ENCODE results near the gene UNC13A.

DNA sequence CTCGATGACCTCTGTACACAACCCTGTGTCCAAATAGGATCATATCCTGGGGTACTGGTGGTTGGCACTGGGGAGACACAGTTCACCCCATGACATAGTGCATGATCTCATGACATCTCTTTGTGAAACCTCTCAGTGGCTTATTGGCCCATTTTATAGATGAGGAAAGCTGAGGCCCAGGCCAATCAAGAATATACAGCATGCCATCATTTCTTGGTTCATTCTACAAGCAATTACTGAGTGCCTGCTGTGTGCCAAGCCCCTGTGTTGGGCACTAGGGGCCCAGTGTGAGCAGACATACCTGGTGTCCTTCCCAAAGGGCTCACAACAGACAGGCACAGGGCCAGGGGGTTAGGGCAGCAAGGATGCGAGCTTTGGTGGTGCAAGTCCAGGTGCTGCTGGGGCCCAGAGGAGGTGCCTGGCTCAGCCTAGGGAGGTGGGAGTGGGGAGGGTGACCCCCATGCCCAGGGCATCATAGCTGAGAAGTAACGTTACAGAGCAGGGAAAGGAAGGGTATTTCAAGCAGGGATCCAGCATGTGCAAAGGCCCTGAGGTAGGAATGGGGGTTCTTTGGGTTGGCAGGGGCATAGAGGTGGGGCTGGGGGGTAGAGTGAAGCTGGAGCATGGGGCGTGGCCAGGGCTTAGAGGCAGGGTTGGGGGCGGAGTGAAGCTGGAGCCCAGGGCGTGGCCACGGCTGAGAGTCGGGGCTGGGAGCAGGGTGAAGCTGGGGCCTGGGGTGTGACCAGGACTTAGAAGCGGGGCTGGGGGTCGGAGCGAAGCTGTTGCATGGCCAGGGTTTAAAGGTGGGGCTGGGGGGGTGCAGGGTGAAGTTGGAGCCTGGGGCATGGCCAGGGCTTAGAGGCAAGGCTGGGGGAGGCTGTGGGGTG is 112.0 kb downstream of the UNC13A start:
- no peak for TF ChIP-seq SP1 (IDR thresholded peaks at IDR 0.05)
- no peak for TF ChIP-seq FOXK2 (IDR thresholded peaks at IDR 0.05)
- TF ChIP-seq NFRKB (IDR thresholded peaks at IDR 0.05): no peak
- no peak for TF ChIP-seq L3MBTL2 (conservative IDR thresholded peaks at IDR 0.05)
- no peak for TF ChIP-seq LEF1 (IDR thresholded peaks at IDR 0.05; ENCODE audit: borderline replicate concordance)
- no peak for TF ChIP-seq ELF4 (IDR thresholded peaks at IDR 0.05)
- no peak for TF ChIP-seq SUZ12 (IDR thresholded peaks at IDR 0.05)
- TF ChIP-seq FOXM1 (IDR thresholded peaks at IDR 0.05; ENCODE audit: borderline replicate concordance): no peak
- TF ChIP-seq ZNF384 (IDR thresholded peaks at IDR 0.05): no peak
- no peak for TF ChIP-seq TARDBP (IDR thresholded peaks at IDR 0.05)
- no peak for TF ChIP-seq ARNT (IDR thresholded peaks at IDR 0.05)
- TF ChIP-seq PKNOX1 (IDR thresholded peaks at IDR 0.05): no peak
- no peak for TF ChIP-seq HDGF (IDR thresholded peaks at IDR 0.05; ENCODE audit: borderline replicate concordance)
- TF ChIP-seq FOXA1 (IDR thresholded peaks at IDR 0.05): no peak
